HL-60 (cell line): ENCODE data around the gene A2M.

Experiments
- CTCF ChIP-seq: IDR thresholded peaks from one replicate; pipeline ENCODE4 v1.5.1; 2011; ENCODE audit warnings: low read length, control low read depth, inconsistent platforms; ENCODE audit not compliant: insufficient read depth
- GABPA ChIP-seq: IDR thresholded peaks from 2 replicates; pipeline ENCODE4 v1.6.1; 2012; ENCODE audit warnings: low read depth
- POLR2AphosphoS5 ChIP-seq: IDR thresholded peaks from 2 replicates; pipeline ENCODE4 v1.6.1; 2012; ENCODE audit warnings: low read depth
- REST ChIP-seq: IDR thresholded peaks from 2 replicates; pipeline ENCODE4 v1.6.1; 2012; ENCODE audit warnings: low read depth; ENCODE audit not compliant: insufficient replicate concordance
- SPI1 ChIP-seq: IDR thresholded peaks from 2 replicates; pipeline ENCODE4 v1.6.1; 2012; ENCODE audit warnings: low read depth, mild to moderate bottlenecking, borderline replicate concordance

GRCh38 chr12:9064815-9065606, 50.7 kb downstream of the A2M start:
- no peak for TF ChIP-seq POLR2AphosphoS5
- TF ChIP-seq CTCF, result no peak
- TF ChIP-seq GABPA, result no peak
- no peak for TF ChIP-seq SPI1
- TF ChIP-seq REST, result no peak
